ENCODE data around the gene ADD1.

The ADD1 gene

GRCh38 chr4:2834001-2834921 lies 9.4 kb upstream of the ADD1 start:
- Histone ChIP-seq H3K36me3 (ENCODE audit: insufficient read depth, low read length) (peaks cover 8% of the 10 kb centered on the region), H3K9me3 (ENCODE audit: low read length) (no peaks in the 10 kb centered on the region)

DNA sequence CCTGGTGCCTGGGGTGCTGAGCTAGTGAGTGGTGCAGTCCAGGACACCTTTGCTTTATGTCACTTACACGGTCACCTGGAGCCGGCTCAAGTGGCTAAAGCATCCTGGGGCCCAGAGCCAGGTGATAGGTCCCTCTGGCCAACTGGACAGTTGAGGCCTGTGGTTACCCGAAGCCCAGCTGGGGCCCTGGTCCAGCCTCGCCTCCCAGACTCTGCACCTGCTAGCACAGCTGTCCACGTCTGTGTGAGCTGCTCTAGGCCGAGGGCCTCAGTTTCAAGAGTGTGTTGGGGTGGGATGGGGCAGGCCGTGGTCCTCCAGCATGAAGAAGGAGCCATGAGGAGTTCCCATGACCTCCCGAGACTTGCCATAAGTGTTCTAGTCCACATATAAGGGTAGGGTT lies 7.7 kb upstream of the ADD1 start:
- Histone ChIP-seq H3K4me1 (ENCODE audit: insufficient read depth, low read length) (peaks cover 26% of the 10 kb centered on the region), H3K27me3 (ENCODE audit: control insufficient read depth in 1 of 2, insufficient read depth in 2 of 2, low read length in 2 of 2) (no peaks in the 10 kb centered on the region), H3K36me3 (ENCODE audit: insufficient read depth, low read length) (peaks cover 8% of the 10 kb centered on the region), H3K9me3 (ENCODE audit: low read length) (no peaks in the 10 kb centered on the region), H3K9ac (ENCODE audit: low read length) (no peak overlapping the region), H3K4me3 (ENCODE audit: low read depth in 1 of 2, low read length in 2 of 2) (no peak overlapping the region), H3K27ac (ENCODE audit: low read depth, low read length) (no peak overlapping the region)

More at GRCh38 chr4:2834001-2834921, 9.4 kb upstream of the ADD1 start:
- H3K4me3 ChIP-seq (ENCODE audit: low read depth in 1 of 2, low read length in 2 of 2) = no peak overlapping the region
- peaks cover 26% of the 10 kb centered on the region for H3K4me1 ChIP-seq (ENCODE audit: insufficient read depth, low read length)
- H3K27ac ChIP-seq (ENCODE audit: low read depth, low read length) = no peak overlapping the region
- H3K9ac ChIP-seq (ENCODE audit: low read length) = no peak overlapping the region
- H3K27me3 ChIP-seq (ENCODE audit: control insufficient read depth in 1 of 2, insufficient read depth in 2 of 2, low read length in 2 of 2) = no peaks in the 10 kb centered on the region

DNA sequence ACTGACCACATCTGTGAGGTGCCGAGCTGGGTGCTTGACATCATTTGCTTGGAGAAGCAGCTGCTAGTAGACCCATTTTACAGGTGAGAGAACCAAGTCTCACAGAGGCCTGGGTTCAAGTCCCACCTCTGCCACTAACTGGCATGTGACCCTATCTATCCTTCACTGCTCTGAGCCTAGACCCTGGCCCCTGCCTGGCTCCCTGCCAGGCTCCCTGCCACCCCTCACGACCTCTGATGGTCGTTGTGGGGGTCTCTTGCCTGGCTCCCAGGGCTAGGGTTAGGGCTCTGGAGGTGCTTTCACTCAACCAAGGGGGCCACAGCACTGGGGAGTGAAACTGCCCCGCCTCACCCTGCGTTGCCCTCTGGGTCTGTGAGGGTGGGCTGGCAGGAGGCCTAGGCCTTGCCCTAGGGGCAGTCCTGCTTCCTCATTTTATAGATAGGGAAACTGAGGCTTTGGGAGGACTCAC lies 7.2 kb upstream of the ADD1 start:
- Histone ChIP-seq H3K36me3 (ENCODE audit: insufficient read depth, low read length) (peaks cover 8% of the 10 kb centered on the region), H3K4me1 (ENCODE audit: insufficient read depth, low read length) (peaks cover 26% of the 10 kb centered on the region), H3K9me3 (ENCODE audit: low read length) (no peaks in the 10 kb centered on the region), H3K4me3 (ENCODE audit: low read depth in 1 of 2, low read length in 2 of 2) (no peak overlapping the region), H3K27me3 (ENCODE audit: control insufficient read depth in 1 of 2, insufficient read depth in 2 of 2, low read length in 2 of 2) (no peaks in the 10 kb centered on the region), H3K9ac (ENCODE audit: low read length) (no peak overlapping the region), H3K27ac (ENCODE audit: low read depth, low read length) (no peak overlapping the region)

DNA sequence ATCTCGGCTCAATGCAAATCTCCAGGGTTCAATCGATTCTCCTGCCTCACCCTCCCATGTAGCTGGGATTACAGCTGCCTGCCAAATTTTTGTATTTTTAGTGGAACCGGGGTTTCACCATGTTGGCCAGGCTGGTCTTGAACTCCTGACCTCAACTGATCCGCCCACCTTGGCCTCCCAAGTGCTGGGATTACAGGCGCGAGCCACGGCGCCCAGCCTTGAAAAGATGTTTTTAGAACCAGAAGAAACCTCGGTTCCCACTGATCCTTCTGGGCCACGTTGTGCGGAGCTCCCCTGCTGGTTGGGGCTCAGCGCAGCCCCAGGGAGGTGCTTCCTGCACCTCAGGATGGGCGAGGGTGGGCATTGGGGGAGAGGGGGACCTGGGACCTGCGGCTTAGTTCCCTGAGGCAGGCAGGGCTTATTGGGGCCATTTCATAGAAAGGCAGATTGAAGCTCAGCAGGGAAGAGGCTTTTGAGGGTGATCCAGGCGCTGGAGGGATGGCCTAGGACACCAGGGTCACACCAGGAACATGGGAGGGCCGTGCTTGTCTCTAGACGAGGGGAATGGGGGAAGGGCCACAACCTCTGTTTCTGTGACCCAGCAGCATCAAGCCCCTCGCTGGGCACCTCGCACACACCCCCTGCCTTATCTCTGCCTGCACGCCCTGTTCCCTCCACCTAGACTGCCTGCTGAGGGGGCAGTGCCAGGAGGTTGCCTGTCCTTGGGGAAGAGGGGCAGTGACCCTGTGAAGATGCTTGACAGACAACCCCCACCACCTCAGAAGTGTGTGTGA lies 6.3 kb upstream of the ADD1 start:
- Histone ChIP-seq H3K36me3 (ENCODE audit: insufficient read depth, low read length) (peaks cover 5% of the 10 kb centered on the region), H3K4me1 (ENCODE audit: insufficient read depth, low read length) (peaks cover 26% of the 10 kb centered on the region), H3K4me3 (ENCODE audit: low read depth in 1 of 2, low read length in 2 of 2) (peak overlapping the region in 1 of 2 donors; percentile 48)

GRCh38 chr4:2837904-2838496 lies 5.6 kb upstream of the ADD1 start:
- peak overlapping the region in 1 of 2 donors; percentile 48 for H3K4me3 ChIP-seq (ENCODE audit: low read depth in 1 of 2, low read length in 2 of 2)
- H3K9ac ChIP-seq (ENCODE audit: low read length) = no peak overlapping the region
- peaks cover 32% of the 10 kb centered on the region for H3K4me1 ChIP-seq (ENCODE audit: insufficient read depth, low read length)
- no peaks in the 10 kb centered on the region for H3K36me3 ChIP-seq (ENCODE audit: insufficient read depth, low read length)
- H3K27ac ChIP-seq (ENCODE audit: low read depth, low read length) = peak overlapping the region; percentile 60
- H3K9me3 ChIP-seq (ENCODE audit: low read length) = no peaks in the 10 kb centered on the region
- H3K27me3 ChIP-seq (ENCODE audit: control insufficient read depth in 1 of 2, insufficient read depth in 2 of 2, low read length in 2 of 2) = no peaks in the 10 kb centered on the region

More for the DNA sequence above, 6.3 kb upstream of the ADD1 start:
- Histone ChIP-seq H3K9ac (ENCODE audit: low read length) (no peak overlapping the region), H3K9me3 (ENCODE audit: low read length) (no peaks in the 10 kb centered on the region), H3K27me3 (ENCODE audit: control insufficient read depth in 1 of 2, insufficient read depth in 2 of 2, low read length in 2 of 2) (no peaks in the 10 kb centered on the region), H3K27ac (ENCODE audit: low read depth, low read length) (peak overlapping the region; percentile 60)

GRCh38 chr4:2839060-2839459 lies 4.6 kb upstream of the ADD1 start:
- H3K9me3 ChIP-seq (ENCODE audit: low read length) = no peaks in the 10 kb centered on the region
- no peak overlapping the region for H3K9ac ChIP-seq (ENCODE audit: low read length)
- no peak overlapping the region for H3K4me3 ChIP-seq (ENCODE audit: low read depth in 1 of 2, low read length in 2 of 2)
- H3K4me1 ChIP-seq (ENCODE audit: insufficient read depth, low read length) = peaks cover 33% of the 10 kb centered on the region
- no peak overlapping the region for H3K27ac ChIP-seq (ENCODE audit: low read depth, low read length)
- no peaks in the 10 kb centered on the region for H3K36me3 ChIP-seq (ENCODE audit: insufficient read depth, low read length)
- no peaks in the 10 kb centered on the region for H3K27me3 ChIP-seq (ENCODE audit: control insufficient read depth in 1 of 2, insufficient read depth in 2 of 2, low read length in 2 of 2)

GRCh38 chr4:2842687-2843262 lies 869 bp upstream of the ADD1 start:
- H3K27me3 ChIP-seq (ENCODE audit: control insufficient read depth in 1 of 2, insufficient read depth in 2 of 2, low read length in 2 of 2) = no peaks in the 10 kb centered on the region
- peak overlapping the region; percentile 97 for H3K27ac ChIP-seq (ENCODE audit: low read depth, low read length)
- H3K4me1 ChIP-seq (ENCODE audit: insufficient read depth, low read length) = peaks cover 33% of the 10 kb centered on the region
- H3K9me3 ChIP-seq (ENCODE audit: low read length) = no peaks in the 10 kb centered on the region
- H3K4me3 ChIP-seq (ENCODE audit: low read depth in 1 of 2, low read length in 2 of 2) = peak overlapping the region; percentile 77 to 98
- no peaks in the 10 kb centered on the region for H3K36me3 ChIP-seq (ENCODE audit: insufficient read depth, low read length)
- peak overlapping the region; percentile 87 for H3K9ac ChIP-seq (ENCODE audit: low read length)

DNA sequence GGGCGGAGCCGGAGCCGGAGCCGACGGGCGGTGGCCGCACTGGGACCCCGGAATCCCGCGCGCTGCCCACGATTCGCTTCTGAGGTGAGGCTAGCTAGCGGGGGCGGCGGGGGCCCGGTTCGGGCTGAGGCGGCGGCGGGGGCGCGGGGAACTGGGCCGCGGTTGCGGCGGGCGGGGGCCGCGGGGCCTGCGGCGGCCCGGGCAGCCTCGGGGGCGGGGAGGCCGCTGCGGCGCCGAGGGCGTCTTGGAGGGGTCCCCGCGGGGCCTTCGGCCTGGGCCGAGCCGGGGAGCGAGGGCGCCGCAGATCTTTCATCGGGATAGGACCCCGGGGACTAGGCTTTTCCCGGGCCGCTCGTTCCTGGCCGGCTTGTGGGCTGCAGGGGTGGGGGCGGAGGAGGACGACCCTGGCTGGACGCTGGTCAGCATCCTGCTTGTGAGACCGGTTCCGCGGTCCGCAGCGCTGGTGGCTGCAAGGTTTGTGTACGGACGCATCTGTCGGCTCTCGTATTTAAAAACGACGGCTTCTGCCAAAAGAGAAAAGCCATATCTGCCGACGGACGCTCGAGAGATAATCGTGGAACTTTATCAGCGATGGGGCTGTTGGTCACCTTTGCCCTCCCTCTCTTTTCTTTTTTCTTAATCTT lies 419 bp downstream of the ADD1 start:
- no peaks in the 10 kb centered on the region for H3K27me3 ChIP-seq (ENCODE audit: control insufficient read depth in 1 of 2, insufficient read depth in 2 of 2, low read length in 2 of 2)
- H3K36me3 ChIP-seq (ENCODE audit: insufficient read depth, low read length) = no peaks in the 10 kb centered on the region
- H3K4me3 ChIP-seq (ENCODE audit: low read depth in 1 of 2, low read length in 2 of 2) = peak overlapping the region; percentile 77 to 98
- H3K9ac ChIP-seq (ENCODE audit: low read length) = peak overlapping the region; percentile 25
- H3K9me3 ChIP-seq (ENCODE audit: low read length) = no peaks in the 10 kb centered on the region
- peak overlapping the region; percentile 97 for H3K27ac ChIP-seq (ENCODE audit: low read depth, low read length)
- peaks cover 36% of the 10 kb centered on the region for H3K4me1 ChIP-seq (ENCODE audit: insufficient read depth, low read length)

DNA sequence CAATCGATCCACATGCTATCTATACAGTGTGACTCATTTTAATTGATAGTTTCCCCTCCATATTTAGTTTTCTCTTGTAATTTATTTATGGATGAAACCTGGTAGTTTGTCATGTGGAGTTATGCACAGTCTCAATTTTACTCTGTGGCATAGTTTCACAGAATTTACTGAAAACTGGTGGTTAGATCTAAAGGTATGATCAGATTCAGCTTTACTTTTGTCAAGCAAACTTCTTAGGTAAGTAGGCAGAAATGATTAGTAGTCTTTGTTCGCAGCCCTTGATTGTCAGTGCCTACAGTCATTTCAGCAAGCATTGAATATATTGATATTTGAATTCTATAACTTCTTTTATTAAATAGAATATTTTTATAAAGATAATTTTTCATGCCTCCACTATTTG lies 2.5 kb downstream of the ADD1 start:
- Histone ChIP-seq H3K9me3 (ENCODE audit: low read length) (no peaks in the 10 kb centered on the region), H3K4me1 (ENCODE audit: insufficient read depth, low read length) (peaks cover 49% of the 10 kb centered on the region), H3K9ac (ENCODE audit: low read length) (no peak overlapping the region), H3K27ac (ENCODE audit: low read depth, low read length) (no peak overlapping the region), H3K36me3 (ENCODE audit: insufficient read depth, low read length) (no peaks in the 10 kb centered on the region), H3K27me3 (ENCODE audit: control insufficient read depth in 1 of 2, insufficient read depth in 2 of 2, low read length in 2 of 2) (no peaks in the 10 kb centered on the region), H3K4me3 (ENCODE audit: low read depth in 1 of 2, low read length in 2 of 2) (no peak overlapping the region)

- no peak overlapping the region for H3K9ac ChIP-seq (ENCODE audit: low read length)
- no peak overlapping the region for H3K27ac ChIP-seq (ENCODE audit: low read depth, low read length)
- H3K27me3 ChIP-seq (ENCODE audit: control insufficient read depth in 1 of 2, insufficient read depth in 2 of 2, low read length in 2 of 2) = no peaks in the 10 kb centered on the region
- peaks cover 56% of the 10 kb centered on the region for H3K4me1 ChIP-seq (ENCODE audit: insufficient read depth, low read length)
- no peaks in the 10 kb centered on the region for H3K36me3 ChIP-seq (ENCODE audit: insufficient read depth, low read length)
- H3K4me3 ChIP-seq (ENCODE audit: low read depth in 1 of 2, low read length in 2 of 2) = no peak overlapping the region
- no peaks in the 10 kb centered on the region for H3K9me3 ChIP-seq (ENCODE audit: low read length)
These were observed 3.7 kb downstream of the ADD1 start for GRCh38 chr4:2847302-2847871.
